Gastrocnemius medialis (tissue), 4 donors: ENCODE measurements around the gene MMP21. TPM values are rescaled to one million over a fixed set of nuclear protein-coding genes. Genes with fewer than 3 reads are reported as not detected.

Source experiments
- ATAC-seq, 2 donors: fragments of 150-250 bp; one replicate each; pipeline ENCODE4 v1.9.1; 2016
- DNase-seq, 2 donors: peaks; one replicate each; pipeline ENCODE4 v3.0.0-alpha.2; 2019
- H3K27ac ChIP-seq, 4 donors: fragments of 200-600 bp; sonication (generic); 1 replicate in 1 of 4; 2 replicates in 3 of 4; pipeline ENCODE4 v1.5.1; 2016 to 2018; ENCODE audit warnings: mild to moderate bottlenecking in 2 of 4, moderate library complexity in 1 of 4
- H3K27me3 ChIP-seq, 3 donors: fragments of 200-600 bp; sonication (generic) in 2 of 3; 1 replicate in 1 of 3; 2 replicates in 2 of 3; pipeline versions ENCODE4 v1.5.1 to v1.6.0; 2016 to 2019; ENCODE audit warnings: mild to moderate bottlenecking in 1 of 3, moderate library complexity in 1 of 3
- H3K36me3 ChIP-seq, 2 donors: fragments of 200-600 bp; sonication (generic) in 1 of 2; one replicate each; pipeline ENCODE4 v1.5.1; 2017 to 2018
- H3K4me1 ChIP-seq, 2 donors: fragments of 200-600 bp; sonication (generic) in 1 of 2; one replicate each; pipeline ENCODE4 v1.5.1; 2016 to 2017; ENCODE audit warnings: mild to moderate bottlenecking in 2 of 2
- H3K4me3 ChIP-seq, 4 donors: fragments of 200-600 bp; sonication (generic) in 3 of 4; 1 replicate in 1 of 4; 2 replicates in 3 of 4; pipeline ENCODE4 v1.5.1; 2016 to 2019; ENCODE audit warnings: mild to moderate bottlenecking in 2 of 4
- H3K9me3 ChIP-seq, 3 donors: fragments of 200-600 bp; sonication (generic) in 2 of 3; 1 replicate in 1 of 3; 2 replicates in 2 of 3; pipeline ENCODE4 v1.5.1; 2016 to 2019
- CTCF ChIP-seq, 5 experiments: fragments of 450-650 bp in 3 of 5; fragments of 200-600 bp in 2 of 5; sonication (generic) in 2 of 5; IDR thresholded peaks in 4 of 5; conservative IDR thresholded peaks in 1 of 5; 1 replicate in 4 of 5; 2 replicates in 1 of 5; pipeline ENCODE4 v1.5.1; 2016 to 2019; ENCODE audit warnings: antibody characterized with exemption in 5 of 5, mild to moderate bottlenecking in 3 of 5, moderate library complexity in 3 of 5
- POLR2A ChIP-seq, 2 donors: fragments of 450-650 bp; IDR thresholded peaks; one replicate each; pipeline ENCODE4 v1.6.1; 2017; ENCODE audit warnings: antibody characterized with exemption in 2 of 2, mild to moderate bottlenecking in 2 of 2, moderate library complexity in 2 of 2
- in situ Hi-C, 4 donors: fragments of 200-750 bp; cut with MboI; loops; one replicate each; pipeline versions ENCODE4 v1.15.0 to v1.8.0; 2017; ENCODE audit warnings: low sequenced_read_pairs in 4 of 4
- intact Hi-C: fragments of 100-400 bp; cut with DNase I; formaldehyde crosslinking; loops from one replicate; pipeline ENCODE4 v1.15.1; 2023; ENCODE audit warnings: low total_unique reads
- total RNA-seq, 4 donors: library from RNA; depleted of rRNA; stranded (reverse); fragments of >200 nt; gene quantifications; one replicate each; pipeline versions ENCODE4 v1.1.0 to v1.2.3, GENCODE V29; 2016

The MMP21 gene
- total RNA-seq, 4 donors from 2014 or later, result not detected

DNA sequence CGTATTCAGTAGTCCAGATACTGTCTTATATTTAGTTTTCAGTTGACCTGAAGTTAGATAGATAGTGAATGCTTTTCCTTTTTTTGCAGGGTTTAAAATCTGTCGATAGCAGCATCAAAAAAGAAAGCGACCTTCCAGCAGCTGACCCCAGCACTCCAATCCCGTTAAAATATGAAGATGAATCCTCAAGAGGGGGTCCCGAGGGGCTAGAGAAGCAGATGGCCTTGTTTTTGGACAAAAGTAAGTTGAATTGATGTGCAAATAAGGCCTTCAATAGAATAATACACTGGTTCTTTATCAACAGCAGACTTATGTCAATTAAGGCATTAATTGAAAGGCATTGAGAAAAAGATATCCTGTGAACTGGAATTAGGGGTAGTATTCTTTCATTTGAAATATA lies 37.4 kb downstream of the MMP21 start:
- Histone ChIP-seq H3K4me1 (no peaks in the 10 kb centered on the region), H3K36me3 (peaks cover 0 to 95% of the 10 kb centered on the region in 2 donors), H3K9me3 (no peaks in the 10 kb centered on the region), H3K27ac (no peak overlapping the region), H3K4me3 (no peak overlapping the region), H3K27me3 (no peaks in the 10 kb centered on the region)
- no peak for ATAC-seq
- in situ Hi-C loops (no loop called here), intact Hi-C loops (no loop called here)
- TF ChIP-seq POLR2A (IDR thresholded peaks at IDR 0.05), result no peak
- no peak for DNase-seq

GRCh38 chr10:125734823-125735222 lies 40.8 kb downstream of the MMP21 start:
- H3K4me3 ChIP-seq, result no peak overlapping the region
- no peaks in the 10 kb centered on the region for H3K9me3 ChIP-seq

GRCh38 chr10:125734148-125734547 lies 41.5 kb downstream of the MMP21 start:
- DNase-seq (no peak), ATAC-seq (no peak)
- TF ChIP-seq CTCF (IDR thresholded peaks at IDR 0.05 in 4 of 5, conservative IDR thresholded peaks at IDR 0.05 in 1 of 5) (no peak), POLR2A (IDR thresholded peaks at IDR 0.05) (no peak)
- no peak overlapping the region for H3K4me3 ChIP-seq
- H3K36me3 ChIP-seq, result peaks cover 6 to 84% of the 10 kb centered on the region in 2 donors
- H3K9me3 ChIP-seq, result no peaks in the 10 kb centered on the region
- H3K4me1 ChIP-seq, result peaks cover 5 to 6% of the 10 kb centered on the region in 2 donors
- H3K27ac ChIP-seq, result no peak overlapping the region
- H3K27me3 ChIP-seq, result no peaks in the 10 kb centered on the region
- in situ Hi-C loops (no loop called here), intact Hi-C loops (no loop called here)

More at GRCh38 chr10:125734823-125735222, 40.8 kb downstream of the MMP21 start:
- in situ Hi-C loops, result no loop called here
- no peak for DNase-seq
- Histone ChIP-seq H3K27me3 (no peaks in the 10 kb centered on the region), H3K27ac (no peak overlapping the region), H3K36me3 (peaks cover 6 to 84% of the 10 kb centered on the region in 2 donors), H3K4me1 (peaks cover 5 to 6% of the 10 kb centered on the region in 2 donors)
- TF ChIP-seq CTCF (IDR thresholded peaks at IDR 0.05 in 4 of 5, conservative IDR thresholded peaks at IDR 0.05 in 1 of 5), result no peak
- no peak for TF ChIP-seq POLR2A (IDR thresholded peaks at IDR 0.05)
- intact Hi-C loops, result no loop called here
- no peak for ATAC-seq

- in situ Hi-C loops (loop anchor here in 2 of 4 donors (10.0 kb wide), 1 partner anchor 97 kb away; the partner anchor contains the start of genes BCCIP (in 2 of the 2) and UROS (in 2 of the 2)), intact Hi-C loops (no loop called here)
- ATAC-seq, result no peak
- H3K4me1 ChIP-seq, result peaks cover 1 to 5% of the 10 kb centered on the region in 2 donors
- DNase-seq, result no peak
- H3K9me3 ChIP-seq, result no peaks in the 10 kb centered on the region
- H3K4me3 ChIP-seq, result no peak overlapping the region
- no peak for TF ChIP-seq CTCF (IDR thresholded peaks at IDR 0.05 in 4 of 5, conservative IDR thresholded peaks at IDR 0.05 in 1 of 5)
- no peak for TF ChIP-seq POLR2A (IDR thresholded peaks at IDR 0.05)
- H3K36me3 ChIP-seq, result peaks cover 13 to 89% of the 10 kb centered on the region in 2 donors
- H3K27me3 ChIP-seq, result no peaks in the 10 kb centered on the region
- no peak overlapping the region for H3K27ac ChIP-seq
These were observed 48.2 kb downstream of the MMP21 start for GRCh38 chr10:125727436-125727835.

DNA sequence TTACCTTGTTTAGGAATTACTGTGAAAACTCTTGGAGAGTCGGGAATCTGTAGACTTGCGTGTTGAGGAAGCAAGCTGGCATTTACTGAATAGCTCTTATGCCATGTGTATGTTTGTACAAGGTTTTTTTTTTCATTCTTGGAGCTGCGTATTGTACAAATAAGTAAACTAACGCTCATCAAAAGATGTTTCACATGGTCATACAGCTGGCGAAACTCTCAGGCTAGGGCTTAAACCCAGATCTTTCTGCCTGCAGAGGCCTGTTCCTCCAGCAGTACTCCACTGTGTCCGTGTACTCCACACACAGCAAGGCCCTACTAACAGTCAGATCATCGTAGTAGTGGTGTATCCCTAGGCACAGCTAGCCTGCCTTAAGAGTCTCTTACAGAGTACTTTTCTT lies 48.7 kb downstream of the MMP21 start:
- no peak overlapping the region for H3K4me3 ChIP-seq
- H3K4me1 ChIP-seq, result peaks cover 0 to 1% of the 10 kb centered on the region in 2 donors
- in situ Hi-C loops (loop anchor here in 2 of 4 donors (10.0 kb wide), 1 partner anchor 98 kb away; the partner anchor contains the start of genes BCCIP (in 2 of the 2) and UROS (in 2 of the 2)), intact Hi-C loops (no loop called here)
- TF ChIP-seq CTCF (IDR thresholded peaks at IDR 0.05 in 4 of 5, conservative IDR thresholded peaks at IDR 0.05 in 1 of 5) (no peak), POLR2A (IDR thresholded peaks at IDR 0.05) (no peak)
- H3K36me3 ChIP-seq, result peaks cover 13 to 88% of the 10 kb centered on the region in 2 donors
- no peaks in the 10 kb centered on the region for H3K27me3 ChIP-seq
- DNase-seq (no peak), ATAC-seq (no peak)
- H3K27ac ChIP-seq, result no peak overlapping the region
- H3K9me3 ChIP-seq, result no peaks in the 10 kb centered on the region
